ENCODE measurements around the gene G2E3. TPM values are rescaled to one million over a fixed set of nuclear protein-coding genes. Genes with fewer than 3 reads are reported as not detected.
A peak's percentile ranks its signal among the peaks of the same experiment; 100 is the strongest.

G2E3 gene
- total RNA-seq = 10 to 100 TPM in 2 of 4 donors, 1 to 10 TPM in 2; 7.5 to 10.5 (median 9.9) TPM

- no peaks in the 10 kb centered on the region for H3K9me3 ChIP-seq
- no peak for TF ChIP-seq EP300 (IDR thresholded peaks at IDR 0.05; ENCODE audit: low read depth)
- TF ChIP-seq POLR2A (IDR thresholded peaks at IDR 0.05) = peak; percentile 85
- peak; percentile 86 to 91 (median 88) for TF ChIP-seq POLR2AphosphoS5 (IDR thresholded peaks at IDR 0.05)
- no peak for TF ChIP-seq CTCF (IDR thresholded peaks at IDR 0.05)
- intact Hi-C loops (cut with DNase I; ENCODE audit: low total_unique reads) = no loop called here
- in situ Hi-C loops (cut with MboI; ENCODE audit: low pct_ligation_motif_present in 1 of 4, low pct_unique_long_range_greater_than_20kb in 1 of 4, low sequenced_read_pairs in 3 of 4) = no loop called here
- H3K36me3 ChIP-seq = no peaks in the 10 kb centered on the region
- peak; percentile 92 for DNase-seq
- peaks cover 9 to 18% (median 15%) of the 10 kb centered on the region in 4 donors for H3K4me1 ChIP-seq
- H3K27ac ChIP-seq = peak within 1 kb of the TSS; percentile 85 to 93 (median 88)
- no peaks in the 10 kb centered on the region for H3K27me3 ChIP-seq
- peak within 1 kb of the TSS; percentile 61 to 91 (median 76) for H3K4me3 ChIP-seq
- WGBS, 2 donors (ENCODE audit: low coverage in 1 of 2) = 0 to 1% methylated on average over 7 to 62 of the region's 62 CpGs
These were observed at the start of gene G2E3 for GRCh38 chr14:30558675-30559555. Gene G2E3 (plus strand): TSS chr14:30559158. CDS start chr14:30581080, 21,922 bp downstream.

GRCh38 chr14:30517737-30518136 is 41.2 kb upstream of the G2E3 start:
- WGBS, 2 donors (ENCODE audit: low coverage in 1 of 2) = 73 to 84% methylated on average over 2 of the region's 2 CpGs
- in situ Hi-C loops (cut with MboI; ENCODE audit: low pct_ligation_motif_present in 1 of 4, low pct_unique_long_range_greater_than_20kb in 1 of 4, low sequenced_read_pairs in 3 of 4) (no loop called here), intact Hi-C loops (cut with DNase I; ENCODE audit: low total_unique reads) (no loop called here)
- H3K9me3 ChIP-seq = no peaks in the 10 kb centered on the region
- no peak overlapping the region for H3K27ac ChIP-seq
- no peaks in the 10 kb centered on the region for H3K27me3 ChIP-seq
- H3K36me3 ChIP-seq = no peaks in the 10 kb centered on the region
- no peak for DNase-seq
- H3K4me1 ChIP-seq = no peaks in the 10 kb centered on the region
- TF ChIP-seq POLR2AphosphoS5 (IDR thresholded peaks at IDR 0.05) (no peak), POLR2A (IDR thresholded peaks at IDR 0.05) (no peak), CTCF (IDR thresholded peaks at IDR 0.05) (no peak), EP300 (IDR thresholded peaks at IDR 0.05; ENCODE audit: low read depth) (no peak)
- no peak overlapping the region for H3K4me3 ChIP-seq

- no peak for DNase-seq
- Histone ChIP-seq H3K4me3 (no peak overlapping the region), H3K9me3 (no peaks in the 10 kb centered on the region), H3K36me3 (no peaks in the 10 kb centered on the region), H3K4me1 (no peaks in the 10 kb centered on the region), H3K27ac (no peak overlapping the region), H3K27me3 (no peaks in the 10 kb centered on the region)
- 80 to 81% methylated on average over 3 to 4 of the region's 4 CpGs for WGBS, 2 donors (ENCODE audit: low coverage in 1 of 2)
- intact Hi-C loops (cut with DNase I; ENCODE audit: low total_unique reads) = no loop called here
- in situ Hi-C loops (cut with MboI; ENCODE audit: low pct_ligation_motif_present in 1 of 4, low pct_unique_long_range_greater_than_20kb in 1 of 4, low sequenced_read_pairs in 3 of 4) = no loop called here
- TF ChIP-seq CTCF (IDR thresholded peaks at IDR 0.05) (no peak), EP300 (IDR thresholded peaks at IDR 0.05; ENCODE audit: low read depth) (no peak), POLR2A (IDR thresholded peaks at IDR 0.05) (no peak), POLR2AphosphoS5 (IDR thresholded peaks at IDR 0.05) (no peak)
These were observed 39.9 kb upstream of the G2E3 start for GRCh38 chr14:30518867-30519560.

- in situ Hi-C loops (cut with MboI; ENCODE audit: low pct_ligation_motif_present in 1 of 4, low pct_unique_long_range_greater_than_20kb in 1 of 4, low sequenced_read_pairs in 3 of 4) (no loop called here), intact Hi-C loops (cut with DNase I; ENCODE audit: low total_unique reads) (no loop called here)
- 78 to 86% methylated on average over 1 of the region's 1 CpG for WGBS, 2 donors (ENCODE audit: low coverage in 1 of 2)
- H3K27ac ChIP-seq = no peak overlapping the region
- H3K27me3 ChIP-seq = no peaks in the 10 kb centered on the region
- TF ChIP-seq POLR2A (IDR thresholded peaks at IDR 0.05) (no peak), CTCF (IDR thresholded peaks at IDR 0.05) (no peak), EP300 (IDR thresholded peaks at IDR 0.05; ENCODE audit: low read depth) (no peak), POLR2AphosphoS5 (IDR thresholded peaks at IDR 0.05) (no peak)
- no peaks in the 10 kb centered on the region for H3K36me3 ChIP-seq
- no peaks in the 10 kb centered on the region for H3K9me3 ChIP-seq
- H3K4me3 ChIP-seq = no peak overlapping the region
- DNase-seq = no peak
- H3K4me1 ChIP-seq = no peaks in the 10 kb centered on the region
These were observed 39.0 kb upstream of the G2E3 start for GRCh38 chr14:30519961-30520360.
